MCF 10A (cell line): Measurements from ENCODE around the gene RPH3AL. TPM values are rescaled to one million over a fixed set of nuclear protein-coding genes. Genes with fewer than 3 reads are reported as not detected.

ENCODE experiments used
- BruUV-seq: library from RNA; stranded (reverse); fragments of 400-500 nt; replicated peaks from 2 replicates; lab custom pipeline; 2021; lab: Mats Ljungman, UMichigan
- CTCF ChIA-PET: fragments of 300-600 bp; sonication (Branson Sonifier 250); formaldehyde crosslinking; extraction: SDS; loops from one replicate; lab custom pipeline; 2021; ENCODE audit warnings: antibody characterized with exemption, inconsistent platforms; lab: Yijun Ruan, JAX
- POLR2A ChIA-PET: fragments of 300-600, 350-650 bp; sonication (Branson Sonifier 250); formaldehyde crosslinking; extraction: SDS; loops from one replicate; lab custom pipeline; 2020; ENCODE audit warnings: antibody characterized with exemption, inconsistent platforms; lab: Yijun Ruan, JAX
- DNase-seq: peaks from one replicate; pipeline ENCODE4 v3.0.0-alpha.2; 2018; ENCODE audit not compliant: unreplicated experiment
- H3K27ac Mint-ChIP-seq: one replicate; pipeline ENCODE4 v1.8.0; 2022; ENCODE audit warnings: mild to moderate bottlenecking, low read depth, mixed read lengths; ENCODE audit not compliant: unreplicated experiment
- H3K27me3 Mint-ChIP-seq: one replicate; pipeline ENCODE4 v1.8.0; 2022; ENCODE audit warnings: mixed read lengths; ENCODE audit not compliant: insufficient read depth, unreplicated experiment
- H3K36me3 Mint-ChIP-seq: one replicate; pipeline ENCODE4 v1.8.0; 2022; ENCODE audit warnings: mild to moderate bottlenecking, moderate library complexity, mixed read lengths; ENCODE audit not compliant: insufficient read depth, unreplicated experiment
- H3K4me1 Mint-ChIP-seq: one replicate; pipeline ENCODE4 v1.8.0; 2022; ENCODE audit warnings: mixed read lengths; ENCODE audit not compliant: insufficient read depth, unreplicated experiment
- H3K4me3 Mint-ChIP-seq: one replicate; pipeline ENCODE4 v1.8.0; 2022; ENCODE audit warnings: mild to moderate bottlenecking, moderate library complexity, mixed read lengths; ENCODE audit not compliant: unreplicated experiment
- H3K9me3 Mint-ChIP-seq: one replicate; pipeline ENCODE4 v1.8.0; 2022; ENCODE audit warnings: mixed read lengths; ENCODE audit not compliant: unreplicated experiment
- CTCF ChIP-seq: fragments of 200-600 bp; IDR thresholded peaks from one replicate; pipeline ENCODE4 v1.8.0; 2022; ENCODE audit warnings: antibody characterized with exemption, mild to moderate bottlenecking; ENCODE audit not compliant: unreplicated experiment
- intact Hi-C: fragments of 100-400 bp; cut with micrococcal nuclease; formaldehyde crosslinking; loops from 2 replicates; pipeline ENCODE4 v1.14.1; 2022
- total RNA-seq: library from RNA; stranded (reverse); gene quantifications from 2 replicates; pipeline ENCODE4 v1.2.3, GENCODE V29; 2022

RPH3AL gene
- total RNA-seq, 1 experiment from 2014 or later: 0.89 TPM

- DNase-seq: no peak
- H3K27ac Mint-ChIP-seq: no peak overlapping the region
- no peaks in the 10 kb centered on the region for H3K9me3 Mint-ChIP-seq
- H3K36me3 Mint-ChIP-seq: no peaks in the 10 kb centered on the region
- TF ChIP-seq CTCF: no peak
- POLR2A ChIA-PET: no interaction called here
- CTCF ChIA-PET: interaction anchor here (0.6 kb wide), 1 partner anchor 1280 kb away, joined by 4 read pairs; no protein-coding TSS in a partner anchor
- H3K27me3 Mint-ChIP-seq: peaks cover 45% of the 10 kb centered on the region
- BruUV-seq: no TSS peak
- intact Hi-C loops: no loop called here
- no peaks in the 10 kb centered on the region for H3K4me1 Mint-ChIP-seq
- H3K4me3 Mint-ChIP-seq: no peak overlapping the region
Observed at GRCh38 chr17:296379-296778, 56.2 kb downstream of the RPH3AL start.

GRCh38 chr17:292531-293382 lies 59.9 kb downstream of the RPH3AL start:
- intact Hi-C loops: no loop called here
- no peaks in the 10 kb centered on the region for H3K36me3 Mint-ChIP-seq
- H3K27me3 Mint-ChIP-seq: peaks cover 38% of the 10 kb centered on the region
- H3K4me1 Mint-ChIP-seq: no peaks in the 10 kb centered on the region
- no peaks in the 10 kb centered on the region for H3K9me3 Mint-ChIP-seq
- DNase-seq: no peak
- TF ChIP-seq CTCF: no peak
- BruUV-seq: no TSS peak
- ChIA-PET POLR2A (no interaction called here), CTCF (no interaction called here)
- H3K4me3 Mint-ChIP-seq: no peak overlapping the region
- H3K27ac Mint-ChIP-seq: no peak overlapping the region

GRCh38 chr17:292016-292415 lies 60.6 kb downstream of the RPH3AL start:
- CTCF ChIA-PET: no interaction called here
- TF ChIP-seq CTCF: no peak
- Mint-ChIP-seq H3K27ac (no peak overlapping the region), H3K9me3 (no peaks in the 10 kb centered on the region), H3K36me3 (no peaks in the 10 kb centered on the region), H3K4me1 (no peaks in the 10 kb centered on the region), H3K4me3 (no peak overlapping the region), H3K27me3 (peaks cover 35% of the 10 kb centered on the region)
- no TSS peak for BruUV-seq
- DNase-seq: no peak
- intact Hi-C loops: no loop called here
- POLR2A ChIA-PET: no interaction called here

GRCh38 chr17:291587-291986 lies 61.0 kb downstream of the RPH3AL start:
- intact Hi-C loops: no loop called here
- H3K9me3 Mint-ChIP-seq: no peaks in the 10 kb centered on the region
- peaks cover 34% of the 10 kb centered on the region for H3K27me3 Mint-ChIP-seq
- ChIA-PET POLR2A (no interaction called here), CTCF (no interaction called here)
- no TSS peak for BruUV-seq
- TF ChIP-seq CTCF: no peak
- no peak overlapping the region for H3K27ac Mint-ChIP-seq
- no peak for DNase-seq
- H3K36me3 Mint-ChIP-seq: no peaks in the 10 kb centered on the region
- H3K4me1 Mint-ChIP-seq: no peaks in the 10 kb centered on the region
- H3K4me3 Mint-ChIP-seq: no peak overlapping the region
